Sigmoid colon (tissue), 7 donors: Measurements from ENCODE around the gene THRSP. TPM values are rescaled to one million over a fixed set of nuclear protein-coding genes. Genes with fewer than 3 reads are reported as not detected.
"Not testable (repeated sequence)": the region's sequence is repeated elsewhere in the genome, so short reads cannot be mapped to it uniquely, and the experiment has no call there.

Experiments
- DNase-seq: peaks from one replicate; pipeline ENCODE4 v3.0.0-alpha.2; 2019
- H3K27ac ChIP-seq, 4 donors: fragments of 200-600 bp; sonication (generic); one replicate each; pipeline ENCODE4 v1.5.1; 2016 to 2019; ENCODE audit warnings: mild to moderate bottlenecking in 1 of 4
- H3K27me3 ChIP-seq, 3 donors: fragments of 200-600 bp; sonication (generic); one replicate each; pipeline ENCODE4 v1.5.1; 2019; ENCODE audit warnings: mild to moderate bottlenecking in 1 of 3
- H3K36me3 ChIP-seq, 4 donors: fragments of 200-600 bp; sonication (generic); one replicate each; pipeline ENCODE4 v1.5.1; 2016 to 2019
- H3K4me1 ChIP-seq, 4 donors: fragments of 200-600 bp; sonication (generic); one replicate each; pipeline ENCODE4 v1.5.1; 2017 to 2019
- H3K4me3 ChIP-seq, 4 donors: fragments of 200-600 bp; sonication (generic); one replicate each; pipeline ENCODE4 v1.5.1; 2017 to 2019; ENCODE audit warnings: mild to moderate bottlenecking in 2 of 4, moderate library complexity in 1 of 4
- H3K9me3 ChIP-seq, 4 donors: fragments of 200-600 bp in 3 of 4; sonication (generic) in 3 of 4; one replicate each; pipeline versions ENCODE4 v1.5.1 to v1.6.1; 2013 to 2019
- EP300 ChIP-seq, 4 donors: sonication (generic); formaldehyde crosslinking; IDR thresholded peaks; one replicate each; pipeline ENCODE4 v1.6.1; 2017; ENCODE audit warnings: antibody characterized with exemption in 4 of 4
- POLR2A ChIP-seq, 2 donors: fragments of 450-650 bp; IDR thresholded peaks; one replicate each; pipeline ENCODE4 v1.6.1; 2016; ENCODE audit warnings: antibody characterized with exemption in 2 of 2, mild to moderate bottlenecking in 2 of 2, moderate library complexity in 2 of 2
- POLR2AphosphoS5 ChIP-seq, 4 donors: sonication (generic); formaldehyde crosslinking; IDR thresholded peaks; one replicate each; pipeline ENCODE4 v1.6.1; 2017; ENCODE audit warnings: antibody characterized with exemption in 4 of 4
- WGBS, 2 donors: extraction: QIAGEN DNeasy Blood & Tissue Kit; methylation state at CpG; one replicate each; pipeline ENCODE4 v1.1.7; 2013; 5-methylcytosine and 5-hydroxymethylcytosine counted together
- intact Hi-C: fragments of 100-400 bp; cut with DNase I; formaldehyde crosslinking; loops from one replicate; pipeline ENCODE4 v1.15.1; 2023
- polyA plus RNA-seq, 3 donors: library from polyadenylated mRNA; stranded (reverse); fragments of 200-250 nt; gene quantifications; one replicate each; pipeline ENCODE4 v1.2.3, GENCODE V29; 2013
- total RNA-seq, 4 donors: library from RNA; depleted of rRNA; stranded (reverse); fragments of >200 nt; gene quantifications; one replicate each; pipeline ENCODE4 v1.1.0, GENCODE V29; 2016
- TF ChIP-seq, protein P1 (sequence below), 4 experiments: fragments of 450-650 bp in 3 of 4; fragments of 200-600 bp in 1 of 4; IDR thresholded peaks; one replicate each; pipeline ENCODE4 v1.5.1; 2016 to 2019; ENCODE audit warnings: antibody characterized with exemption in 4 of 4, mild to moderate bottlenecking in 3 of 4, moderate library complexity in 2 of 4
- donor health status: healthy with polysubstance abuse.
- donor health status: Bipolar disorder and iron deficiency.
- donor health status: healthy.

Gene THRSP, protein sequence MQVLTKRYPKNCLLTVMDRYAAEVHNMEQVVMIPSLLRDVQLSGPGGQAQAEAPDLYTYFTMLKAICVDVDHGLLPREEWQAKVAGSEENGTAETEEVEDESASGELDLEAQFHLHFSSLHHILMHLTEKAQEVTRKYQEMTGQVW
- total RNA-seq (1 to 10 TPM in 1 of 4 donors, not detected in 3; 1.8 TPM), polyA plus RNA-seq (1 to 10 TPM in 1 of 3 donors, not detected in 2; 3.4 TPM)

DNA sequence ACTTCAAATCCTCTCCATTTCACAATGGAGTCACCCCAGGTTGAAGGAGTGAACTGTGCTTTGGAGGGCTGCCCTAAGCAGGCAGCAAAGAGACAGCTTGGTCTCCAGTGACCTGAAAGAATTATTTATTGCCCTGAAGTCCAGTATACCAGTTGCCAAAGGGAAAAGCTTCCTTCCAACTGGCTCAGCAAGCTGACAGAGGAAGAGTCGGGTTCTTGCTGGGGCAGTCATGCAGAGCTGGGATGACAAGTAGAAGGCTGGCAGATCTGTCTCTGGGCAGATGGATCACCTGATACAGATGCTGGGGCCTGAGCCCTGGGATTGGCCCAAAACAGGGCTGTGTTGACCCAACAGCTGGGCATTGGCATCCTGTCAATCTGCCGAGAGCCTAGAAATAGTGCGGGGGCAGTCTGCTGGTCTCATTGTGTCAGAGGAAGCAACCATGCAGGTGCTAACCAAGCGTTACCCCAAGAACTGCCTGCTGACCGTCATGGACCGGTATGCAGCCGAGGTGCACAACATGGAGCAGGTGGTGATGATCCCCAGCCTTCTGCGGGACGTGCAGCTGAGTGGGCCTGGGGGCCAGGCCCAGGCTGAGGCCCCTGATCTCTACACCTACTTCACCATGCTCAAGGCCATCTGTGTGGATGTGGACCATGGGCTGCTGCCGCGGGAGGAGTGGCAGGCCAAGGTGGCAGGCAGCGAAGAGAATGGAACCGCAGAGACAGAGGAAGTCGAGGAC, at the start of gene THRSP:
Gene THRSP, plus strand, starts transcription at position 422 of the 742 bp plus-strand sequence. Its CDS starts 21 bp downstream, at position 443.
- no peak within 1 kb of the TSS for H3K4me3 ChIP-seq
- peaks cover 0 to 8% (median 5%) of the 10 kb centered on the region in 4 donors for H3K4me1 ChIP-seq
- DNase-seq = no peak
- peaks cover 0 to 14% (median 3%) of the 10 kb centered on the region in 4 donors for H3K36me3 ChIP-seq
- TF ChIP-seq POLR2A (IDR thresholded peaks at IDR 0.05) = no peak
- TF ChIP-seq POLR2AphosphoS5 (IDR thresholded peaks at IDR 0.05) = no peak
- no peak for TF ChIP-seq EP300 (IDR thresholded peaks at IDR 0.05)
- TF ChIP-seq, protein P1, sequence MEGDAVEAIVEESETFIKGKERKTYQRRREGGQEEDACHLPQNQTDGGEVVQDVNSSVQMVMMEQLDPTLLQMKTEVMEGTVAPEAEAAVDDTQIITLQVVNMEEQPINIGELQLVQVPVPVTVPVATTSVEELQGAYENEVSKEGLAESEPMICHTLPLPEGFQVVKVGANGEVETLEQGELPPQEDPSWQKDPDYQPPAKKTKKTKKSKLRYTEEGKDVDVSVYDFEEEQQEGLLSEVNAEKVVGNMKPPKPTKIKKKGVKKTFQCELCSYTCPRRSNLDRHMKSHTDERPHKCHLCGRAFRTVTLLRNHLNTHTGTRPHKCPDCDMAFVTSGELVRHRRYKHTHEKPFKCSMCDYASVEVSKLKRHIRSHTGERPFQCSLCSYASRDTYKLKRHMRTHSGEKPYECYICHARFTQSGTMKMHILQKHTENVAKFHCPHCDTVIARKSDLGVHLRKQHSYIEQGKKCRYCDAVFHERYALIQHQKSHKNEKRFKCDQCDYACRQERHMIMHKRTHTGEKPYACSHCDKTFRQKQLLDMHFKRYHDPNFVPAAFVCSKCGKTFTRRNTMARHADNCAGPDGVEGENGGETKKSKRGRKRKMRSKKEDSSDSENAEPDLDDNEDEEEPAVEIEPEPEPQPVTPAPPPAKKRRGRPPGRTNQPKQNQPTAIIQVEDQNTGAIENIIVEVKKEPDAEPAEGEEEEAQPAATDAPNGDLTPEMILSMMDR (IDR thresholded peaks at IDR 0.05) = no peak
- H3K27ac ChIP-seq = no peak within 1 kb of the TSS
- 95 to 96% methylated on average over 14 of the region's 14 CpGs for WGBS, 2 donors
- intact Hi-C loops = no loop called here
- no peaks in the 10 kb centered on the region for H3K27me3 ChIP-seq
- H3K9me3 ChIP-seq = no peaks in the 10 kb centered on the region

DNA sequence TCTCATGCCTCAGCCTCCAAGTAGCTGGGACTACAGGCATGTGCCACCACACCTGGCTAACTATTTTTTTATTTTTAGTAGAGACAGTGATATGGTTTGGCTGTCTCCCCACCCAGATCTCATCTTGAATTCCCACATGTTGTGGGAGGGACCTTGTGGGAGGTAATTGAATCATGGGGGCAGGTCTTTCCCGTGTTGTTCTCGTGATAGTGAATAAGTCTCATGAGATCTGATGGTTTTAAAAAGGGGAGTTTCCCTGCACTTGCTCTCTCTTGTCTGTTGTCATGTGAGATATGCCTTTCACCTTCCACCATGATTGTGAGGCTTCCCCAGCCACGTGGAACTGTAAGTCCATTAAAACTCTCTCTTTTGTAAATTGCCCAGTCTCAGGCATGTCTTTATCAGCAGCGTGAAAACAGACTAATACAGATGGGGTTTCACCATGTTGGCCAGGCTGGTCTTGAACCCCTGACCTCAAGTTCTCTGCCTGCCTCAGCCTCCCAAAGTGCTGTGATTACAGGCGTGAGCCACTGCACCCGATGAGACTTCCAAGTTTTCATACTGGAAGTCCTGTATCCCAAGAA, 48.6 kb upstream of the THRSP start:
- intact Hi-C loops, H3K27me3 ChIP-seq, DNase-seq, H3K27ac ChIP-seq, H3K4me1 ChIP-seq, H3K9me3 ChIP-seq, H3K4me3 ChIP-seq, H3K36me3 ChIP-seq: not testable (repeated sequence)
- WGBS, 2 donors = 79 to 87% methylated on average over 6 of the region's 6 CpGs

DNA sequence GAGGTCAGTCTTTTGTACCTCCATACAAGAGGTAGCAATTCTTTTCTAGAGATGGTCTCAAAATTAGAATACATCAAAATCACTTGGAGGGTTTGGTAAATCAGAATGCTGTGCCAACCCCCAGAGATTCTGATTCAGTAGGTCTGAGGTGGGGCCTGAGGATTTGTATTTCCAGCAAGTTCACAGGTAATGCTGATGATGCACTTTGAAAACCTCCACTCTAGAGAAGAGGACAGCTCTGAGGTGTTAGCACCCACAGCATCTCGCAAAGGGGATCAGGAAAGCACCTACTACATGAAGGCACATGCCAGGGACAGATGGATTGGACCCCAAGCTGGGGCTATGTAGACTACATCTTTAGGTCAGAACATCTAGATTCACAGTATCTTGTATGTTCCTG, 47.8 kb upstream of the THRSP start:
- DNase-seq = no peak
- TF ChIP-seq POLR2A (IDR thresholded peaks at IDR 0.05) (no peak), POLR2AphosphoS5 (IDR thresholded peaks at IDR 0.05) (no peak), EP300 (IDR thresholded peaks at IDR 0.05) (no peak)
- TF ChIP-seq, protein P1 (IDR thresholded peaks at IDR 0.05) = no peak
- WGBS, 2 donors = 95 to 96% methylated on average over 1 of the region's 1 CpG
- Histone ChIP-seq H3K9me3 (no peaks in the 10 kb centered on the region), H3K27me3 (no peaks in the 10 kb centered on the region), H3K4me3 (no peak overlapping the region), H3K27ac (no peak overlapping the region), H3K36me3 (peaks cover 0 to 8% (median 0%) of the 10 kb centered on the region in 4 donors), H3K4me1 (no peaks in the 10 kb centered on the region)
- intact Hi-C loops = no loop called here

DNA sequence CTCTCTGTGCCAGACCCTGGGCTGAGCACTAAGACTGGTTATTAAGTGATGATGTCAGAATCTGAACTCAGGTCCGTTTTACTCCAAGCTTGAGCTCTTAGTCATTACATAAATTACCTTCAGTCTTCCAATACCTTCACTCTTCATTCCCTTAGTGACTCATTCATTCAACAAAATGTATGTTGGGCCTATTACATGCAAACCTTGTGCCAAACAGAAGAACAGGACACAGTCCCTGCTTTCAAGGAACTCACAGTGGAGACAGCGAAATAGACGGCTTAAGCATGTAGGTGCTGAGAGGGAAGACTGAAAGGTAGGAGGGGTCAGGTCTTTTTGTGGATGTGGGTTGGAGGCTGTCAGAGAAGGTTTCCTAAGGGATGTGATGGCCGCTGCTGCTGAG, 43.9 kb upstream of the THRSP start:
- Histone ChIP-seq H3K36me3 (peaks cover 0 to 8% (median 0%) of the 10 kb centered on the region in 4 donors), H3K9me3 (no peaks in the 10 kb centered on the region), H3K4me1 (peaks cover 0 to 7% (median 5%) of the 10 kb centered on the region in 4 donors), H3K27me3 (peaks cover 0 to 7% (median 0%) of the 10 kb centered on the region in 3 donors), H3K27ac (no peak overlapping the region), H3K4me3 (no peak overlapping the region)
- TF ChIP-seq EP300 (IDR thresholded peaks at IDR 0.05) (no peak), POLR2AphosphoS5 (IDR thresholded peaks at IDR 0.05) (no peak), POLR2A (IDR thresholded peaks at IDR 0.05) (no peak)
- TF ChIP-seq, protein P1 (IDR thresholded peaks at IDR 0.05) = no peak
- 57 to 59% methylated on average over 4 of the region's 4 CpGs for WGBS, 2 donors
- no peak for DNase-seq
- intact Hi-C loops = no loop called here

DNA sequence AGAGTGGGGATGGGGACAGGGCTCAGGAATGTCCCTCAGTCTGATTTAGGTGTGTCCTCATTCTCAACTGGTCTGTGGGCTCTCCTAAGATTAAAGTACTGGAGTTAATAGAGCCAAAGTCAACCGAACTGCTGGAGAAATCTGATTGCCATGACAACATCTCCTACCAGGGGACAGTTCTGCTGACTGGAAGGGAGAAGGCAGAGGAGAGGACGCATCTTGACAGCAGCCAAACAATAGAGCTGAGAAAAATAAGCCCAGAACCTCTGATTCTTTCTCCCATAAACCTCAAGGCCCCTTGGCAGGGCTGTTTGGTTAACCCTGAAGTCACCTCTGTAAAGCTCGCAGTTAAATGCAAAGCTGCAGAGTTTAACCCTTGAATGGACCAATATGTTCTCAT, 43.4 kb upstream of the THRSP start:
- Histone ChIP-seq H3K9me3 (no peaks in the 10 kb centered on the region), H3K4me1 (peaks cover 0 to 7% (median 5%) of the 10 kb centered on the region in 4 donors), H3K36me3 (peaks cover 0 to 8% (median 0%) of the 10 kb centered on the region in 4 donors), H3K27me3 (peaks cover 0 to 7% (median 0%) of the 10 kb centered on the region in 3 donors), H3K4me3 (no peak overlapping the region), H3K27ac (no peak overlapping the region)
- TF ChIP-seq, protein P1 (IDR thresholded peaks at IDR 0.05) = no peak
- TF ChIP-seq EP300 (IDR thresholded peaks at IDR 0.05) (no peak), POLR2A (IDR thresholded peaks at IDR 0.05) (no peak), POLR2AphosphoS5 (IDR thresholded peaks at IDR 0.05) (no peak)
- 31 to 43% methylated on average over 3 of the region's 3 CpGs for WGBS, 2 donors
- intact Hi-C loops = no loop called here
- DNase-seq = no peak
